Measurements from ENCODE around the gene C1orf87. TPM values are rescaled to one million over a fixed set of nuclear protein-coding genes. Genes with fewer than 3 reads are reported as not detected.

Gene C1orf87
- total RNA-seq, 1 experiment from 2014 or later: not detected

GRCh38 chr1:59972216-59972927, 101.2 kb downstream of the C1orf87 start:
- DNase-seq (ENCODE audit: low read depth, low spot score): no peak
- peaks cover 4% of the 10 kb centered on the region in 2 experiments; a peak in 2 of 4 replicates for H3K4me1 ChIP-seq (ENCODE audit: control insufficient read depth in 1 of 2, insufficient read depth in 2 of 2, low read length in 2 of 2)
- no peak overlapping the region for H3K9ac ChIP-seq (ENCODE audit: low read length)
- CTCF ChIA-PET: interaction anchor here (1.5 to 2.0 kb wide), 2 partner anchors 184 to 1070 kb away, joined by 10 read pairs; no protein-coding TSS in a partner anchor
- H3K4me2 ChIP-seq (ENCODE audit: low read length): no peak overlapping the region
- H3K79me2 ChIP-seq (ENCODE audit: insufficient read depth, low read length): no peaks in the 10 kb centered on the region
- no peak overlapping the region for H3K27ac ChIP-seq (ENCODE audit: low read depth, low read length)
- peaks cover 10% of the 10 kb centered on the region; the same call in 1 of the 2 replicates for H3K27me3 ChIP-seq (ENCODE audit: insufficient read depth, low read length)
- ATAC-seq: no peak
- H3K9me2 ChIP-seq (ENCODE audit: insufficient read depth): no peaks in the 10 kb centered on the region
- H3K9me3 ChIP-seq (ENCODE audit: control insufficient read depth in 1 of 2, insufficient read depth in 1 of 2, low read depth in 1 of 2, low read length in 2 of 2): no peaks in the 10 kb centered on the region
- BruUV-seq (replicated peaks): no TSS peak
- POLR2A ChIA-PET: no interaction called here
- no peak for TF ChIP-seq ATF3 (IDR thresholded peaks at IDR 0.05)
- TF ChIP-seq ZNF274 (IDR thresholded peaks at IDR 0.05; ENCODE audit: low read depth, low read length): no peak
- no peak for TF ChIP-seq POLR2A (IDR thresholded peaks at IDR 0.05; ENCODE audit: borderline replicate concordance, extremely low read depth, insufficient read depth, insufficient read length)
- TF ChIP-seq SP1 (IDR thresholded peaks at IDR 0.05; ENCODE audit: low read depth): no peak
- TF ChIP-seq TCF7L2 (IDR thresholded peaks at IDR 0.05; ENCODE audit: borderline replicate concordance, extremely low read depth, insufficient read depth, insufficient read length): no peak
- TF ChIP-seq ELF1 (IDR thresholded peaks at IDR 0.05; ENCODE audit: borderline replicate concordance, low read depth): no peak
- no peak for TF ChIP-seq EZH2phosphoT487 (IDR thresholded peaks at IDR 0.05; ENCODE audit: borderline replicate concordance)
- no peak for TF ChIP-seq EGR1 (IDR thresholded peaks at IDR 0.05; ENCODE audit: low read depth)
- TF ChIP-seq EZH2 (IDR thresholded peaks at IDR 0.05): no peak
- TF ChIP-seq ZBTB33 (IDR thresholded peaks at IDR 0.05; ENCODE audit: extremely low read depth, insufficient replicate concordance, low read length): no peak
- no peak for TF ChIP-seq REST (IDR thresholded peaks at IDR 0.05; ENCODE audit: low read depth)
- TF ChIP-seq CEBPB (IDR thresholded peaks at IDR 0.05; ENCODE audit: low read depth): no peak
- TF ChIP-seq YY1 (IDR thresholded peaks at IDR 0.05; ENCODE audit: extremely low read depth, insufficient replicate concordance, low read depth, low read length): no peak
- no peak for TF ChIP-seq RAD21 (IDR thresholded peaks at IDR 0.05; ENCODE audit: low read depth)
- TF ChIP-seq SRF (IDR thresholded peaks at IDR 0.05; ENCODE audit: low read depth): no peak
- no peak for TF ChIP-seq ZFX (IDR thresholded peaks at IDR 0.05)
- TF ChIP-seq CBX3 (IDR thresholded peaks at IDR 0.05; ENCODE audit: low read depth): no peak
- intact Hi-C loops (cut with micrococcal nuclease): loop anchor here (10.0 kb wide), 3 partner anchors 442 to 1882 kb away; no protein-coding TSS in a partner anchor
- H3K36me3 ChIP-seq (ENCODE audit: control insufficient read depth in 1 of 2, insufficient read depth in 2 of 2, low read length in 2 of 2): no peaks in the 10 kb centered on the region
- H3K4me3 ChIP-seq (replicated peaks in 1 of 2; ENCODE audit: low read depth in 1 of 2, low read length in 2 of 2): no peak overlapping the region
- H4K20me1 ChIP-seq (ENCODE audit: insufficient read depth): no peaks in the 10 kb centered on the region
- RAD21 ChIA-PET (ENCODE audit: low non-redundant PET in 1 of 2, low total read pairs in 2 of 2, uncharacterized antibody in 2 of 2, unreplicated experiment in 2 of 2): no interaction called here
- H2AFZ ChIP-seq (ENCODE audit: low read depth, low read length, poor library complexity, severe bottlenecking): no peak overlapping the region
